HCT116 (cell line): Measurements from ENCODE around the gene FRRS1L. TPM values are rescaled to one million over a fixed set of nuclear protein-coding genes. Genes with fewer than 3 reads are reported as not detected.

ENCODE experiments used
- ATAC-seq: fragments of 200-7000 bp; cut with Tn5 transposase; 2 replicates; pipeline ENCODE4 v1.9.1; 2020; ENCODE audit warnings: mild to moderate bottlenecking, moderate library complexity
- BruUV-seq: library from RNA; stranded (reverse); fragments of 400-500 nt; replicated peaks from 2 replicates; lab custom pipeline; 2021; lab: Mats Ljungman, UMichigan
- CTCF ChIA-PET: fragments of 300-600 bp; sonication (Branson Sonifier 250); formaldehyde crosslinking; loops from one replicate; lab custom pipeline; 2021; ENCODE audit warnings: antibody characterized with exemption; lab: Charles Lee
- POLR2A ChIA-PET: fragments of 300-600, 350-600 bp; sonication (Branson Sonifier 250); formaldehyde crosslinking; loops from one replicate; lab custom pipeline; 2021; ENCODE audit warnings: antibody characterized with exemption; lab: Charles Lee
- RAD21 ChIA-PET, 2 experiments: fragments of 300-600 bp; sonication (Branson Sonifier 250); formaldehyde crosslinking; loops; one replicate each; lab custom pipeline; 2023; ENCODE audit warnings: low total read pairs in 2 of 2; ENCODE audit not compliant: uncharacterized antibody in 2 of 2, unreplicated experiment in 2 of 2, low non-redundant PET in 1 of 2; lab: Charles Lee
- DNase-seq: peaks from one replicate; pipeline ENCODE4 v3.0.0-alpha.2; 2010; ENCODE audit warnings: low read depth, low spot score
- H2AFZ ChIP-seq: fragments of 200-600 bp; shearing (Covaris generic), sonication (generic); 2 replicates; pipeline ENCODE4 v1.6.1; 2017; ENCODE audit warnings: low read depth, mixed run types, mixed read lengths, antibody characterized with exemption, low read length; ENCODE audit not compliant: poor library complexity, severe bottlenecking
- H3K27ac ChIP-seq: 2 replicates; pipeline ENCODE4 v1.5.1; 2012; ENCODE audit warnings: low read depth, low read length
- H3K27me3 ChIP-seq: fragments of 200-600 bp; sonication (generic); 2 replicates; pipeline ENCODE4 v1.6.1; 2016; ENCODE audit warnings: mixed run types, low read length, mixed read lengths; ENCODE audit not compliant: insufficient read depth
- H3K36me3 ChIP-seq, 2 experiments: fragments of 200-500 bp in 1 of 2; fragments of 200-600 bp in 1 of 2; sonication (Bioruptor generic) in 1 of 2; sonication (generic) in 1 of 2; 2 replicates each; pipeline versions ENCODE4 v1.5.1 to v1.6.1; 2014 to 2016; ENCODE audit warnings: low read length in 2 of 2, inconsistent platforms in 1 of 2, mixed read lengths in 1 of 2, mixed run types in 1 of 2; ENCODE audit not compliant: insufficient read depth in 2 of 2, control insufficient read depth in 1 of 2
- H3K4me1 ChIP-seq, 2 experiments: fragments of 200-600 bp in 1 of 2; sonication (generic) in 1 of 2; 2 replicates each; pipeline versions ENCODE4 v1.5.1 to v1.6.1; 2012 to 2017; ENCODE audit warnings: low read length in 2 of 2, inconsistent platforms in 1 of 2, mild to moderate bottlenecking in 1 of 2, mixed read lengths in 1 of 2, mixed run types in 1 of 2, moderate library complexity in 1 of 2; ENCODE audit not compliant: insufficient read depth in 2 of 2, control insufficient read depth in 1 of 2
- H3K4me2 ChIP-seq: fragments of 200-600 bp; sonication (generic); 2 replicates; pipeline ENCODE4 v1.6.1; 2017; ENCODE audit warnings: mixed run types, low read length, mixed read lengths
- H3K4me3 ChIP-seq, 2 experiments: fragments of 200-600 bp in 1 of 2; sonication (generic) in 1 of 2; replicated peaks in 1 of 2; 2 replicates each; pipeline ENCODE4 v1.5.1; 2011 to 2016; ENCODE audit warnings: low read length in 2 of 2, control low read depth in 1 of 2, low read depth in 1 of 2, mild to moderate bottlenecking in 1 of 2, mixed read lengths in 1 of 2, mixed run types in 1 of 2
- H3K79me2 ChIP-seq: fragments of 200-600 bp; sonication (generic); 2 replicates; pipeline ENCODE4 v1.6.1; 2017; ENCODE audit warnings: mild to moderate bottlenecking, mixed run types, low read length, moderate library complexity, mixed read lengths; ENCODE audit not compliant: insufficient read depth
- H3K9ac ChIP-seq: fragments of 200-600 bp; sonication (generic); 2 replicates; pipeline ENCODE4 v1.6.1; 2016; ENCODE audit warnings: low read length, mixed read lengths
- H3K9me2 ChIP-seq: fragments of 200-600 bp; sonication (generic), shearing (Covaris generic); 2 replicates; pipeline ENCODE4 v1.6.1; 2017; ENCODE audit warnings: mixed run types, mild to moderate bottlenecking, moderate library complexity; ENCODE audit not compliant: insufficient read depth
- H3K9me3 ChIP-seq, 2 experiments: fragments of 200-500 bp in 1 of 2; fragments of 200-600 bp in 1 of 2; sonication (Bioruptor generic) in 1 of 2; sonication (generic) in 1 of 2; 2 replicates each; pipeline ENCODE4 v1.6.1; 2014 to 2017; ENCODE audit warnings: low read length in 2 of 2, mixed read lengths in 2 of 2, inconsistent platforms in 1 of 2, low read depth in 1 of 2, mild to moderate bottlenecking in 1 of 2, mixed run types in 1 of 2, moderate library complexity in 1 of 2; ENCODE audit not compliant: control insufficient read depth in 1 of 2, insufficient read depth in 1 of 2
- H4K20me1 ChIP-seq: fragments of 200-600 bp; sonication (generic), shearing (Covaris generic); 2 replicates; pipeline ENCODE4 v1.6.1; 2017; ENCODE audit warnings: mixed run types, mild to moderate bottlenecking, moderate library complexity; ENCODE audit not compliant: insufficient read depth
- CBX3 ChIP-seq: IDR thresholded peaks from 2 replicates; pipeline ENCODE4 v1.6.1; 2012; ENCODE audit warnings: low read depth
- CEBPB ChIP-seq: IDR thresholded peaks from 2 replicates; pipeline ENCODE4 v1.6.1; 2012; ENCODE audit warnings: low read depth
- FOSL1 ChIP-seq: IDR thresholded peaks from 2 replicates; pipeline ENCODE4 v1.6.1; 2012; ENCODE audit warnings: low read depth
- JUND ChIP-seq: IDR thresholded peaks from 2 replicates; pipeline ENCODE4 v1.6.1; 2012
- SP1 ChIP-seq: IDR thresholded peaks from 2 replicates; pipeline ENCODE4 v1.6.1; 2012; ENCODE audit warnings: low read depth
- intact Hi-C: fragments of 100-400 bp; cut with micrococcal nuclease; formaldehyde crosslinking; loops from 2 replicates; pipeline ENCODE4 v1.10.0; 2022
- total RNA-seq: library from RNA; stranded (reverse); gene quantifications from one replicate; pipeline ENCODE4 v1.2.1, GENCODE V29; 2021; ENCODE audit not compliant: unreplicated experiment
- TF ChIP-seq, protein P1 (sequence below): IDR thresholded peaks from 2 replicates; pipeline ENCODE4 v1.6.1; 2012; ENCODE audit warnings: low read depth

Gene FRRS1L
- total RNA-seq, 1 experiment from 2014 or later = not detected

DNA sequence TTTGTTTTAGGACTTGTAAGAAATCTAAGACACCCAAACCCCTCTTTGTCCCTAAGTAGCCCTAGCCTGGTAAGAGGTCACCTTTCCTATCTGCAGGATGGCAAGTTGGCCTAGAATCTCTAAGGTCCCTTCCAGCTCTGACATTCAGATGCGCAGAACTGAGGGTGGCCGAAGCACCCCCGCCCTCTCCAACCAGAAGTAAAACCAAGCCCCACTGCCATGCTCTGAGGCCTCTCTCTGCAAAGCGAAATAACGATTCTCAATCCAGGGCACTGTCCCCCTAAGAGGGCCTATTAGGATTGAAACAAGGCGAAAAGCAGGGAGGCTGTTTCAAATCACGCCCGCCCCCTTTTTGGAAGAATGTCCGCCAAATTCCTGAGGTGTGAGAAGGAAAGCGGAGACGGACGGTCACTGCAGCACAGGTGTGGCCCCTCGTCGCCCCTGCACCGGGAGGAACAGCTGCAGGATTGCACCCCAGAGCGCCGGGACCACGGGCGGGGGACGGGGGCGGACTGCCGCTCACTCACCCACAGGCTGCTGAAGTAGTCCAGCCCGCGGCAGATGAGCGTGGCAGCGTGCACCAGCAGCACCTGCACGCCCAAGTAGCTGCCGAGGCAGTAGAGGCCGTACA, 48.1 kb downstream of the FRRS1L start (continued):
- TF ChIP-seq, protein P1, sequence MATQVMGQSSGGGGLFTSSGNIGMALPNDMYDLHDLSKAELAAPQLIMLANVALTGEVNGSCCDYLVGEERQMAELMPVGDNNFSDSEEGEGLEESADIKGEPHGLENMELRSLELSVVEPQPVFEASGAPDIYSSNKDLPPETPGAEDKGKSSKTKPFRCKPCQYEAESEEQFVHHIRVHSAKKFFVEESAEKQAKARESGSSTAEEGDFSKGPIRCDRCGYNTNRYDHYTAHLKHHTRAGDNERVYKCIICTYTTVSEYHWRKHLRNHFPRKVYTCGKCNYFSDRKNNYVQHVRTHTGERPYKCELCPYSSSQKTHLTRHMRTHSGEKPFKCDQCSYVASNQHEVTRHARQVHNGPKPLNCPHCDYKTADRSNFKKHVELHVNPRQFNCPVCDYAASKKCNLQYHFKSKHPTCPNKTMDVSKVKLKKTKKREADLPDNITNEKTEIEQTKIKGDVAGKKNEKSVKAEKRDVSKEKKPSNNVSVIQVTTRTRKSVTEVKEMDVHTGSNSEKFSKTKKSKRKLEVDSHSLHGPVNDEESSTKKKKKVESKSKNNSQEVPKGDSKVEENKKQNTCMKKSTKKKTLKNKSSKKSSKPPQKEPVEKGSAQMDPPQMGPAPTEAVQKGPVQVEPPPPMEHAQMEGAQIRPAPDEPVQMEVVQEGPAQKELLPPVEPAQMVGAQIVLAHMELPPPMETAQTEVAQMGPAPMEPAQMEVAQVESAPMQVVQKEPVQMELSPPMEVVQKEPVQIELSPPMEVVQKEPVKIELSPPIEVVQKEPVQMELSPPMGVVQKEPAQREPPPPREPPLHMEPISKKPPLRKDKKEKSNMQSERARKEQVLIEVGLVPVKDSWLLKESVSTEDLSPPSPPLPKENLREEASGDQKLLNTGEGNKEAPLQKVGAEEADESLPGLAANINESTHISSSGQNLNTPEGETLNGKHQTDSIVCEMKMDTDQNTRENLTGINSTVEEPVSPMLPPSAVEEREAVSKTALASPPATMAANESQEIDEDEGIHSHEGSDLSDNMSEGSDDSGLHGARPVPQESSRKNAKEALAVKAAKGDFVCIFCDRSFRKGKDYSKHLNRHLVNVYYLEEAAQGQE = no peak
- TF ChIP-seq, all 23 proteins: peak for 0

DNA sequence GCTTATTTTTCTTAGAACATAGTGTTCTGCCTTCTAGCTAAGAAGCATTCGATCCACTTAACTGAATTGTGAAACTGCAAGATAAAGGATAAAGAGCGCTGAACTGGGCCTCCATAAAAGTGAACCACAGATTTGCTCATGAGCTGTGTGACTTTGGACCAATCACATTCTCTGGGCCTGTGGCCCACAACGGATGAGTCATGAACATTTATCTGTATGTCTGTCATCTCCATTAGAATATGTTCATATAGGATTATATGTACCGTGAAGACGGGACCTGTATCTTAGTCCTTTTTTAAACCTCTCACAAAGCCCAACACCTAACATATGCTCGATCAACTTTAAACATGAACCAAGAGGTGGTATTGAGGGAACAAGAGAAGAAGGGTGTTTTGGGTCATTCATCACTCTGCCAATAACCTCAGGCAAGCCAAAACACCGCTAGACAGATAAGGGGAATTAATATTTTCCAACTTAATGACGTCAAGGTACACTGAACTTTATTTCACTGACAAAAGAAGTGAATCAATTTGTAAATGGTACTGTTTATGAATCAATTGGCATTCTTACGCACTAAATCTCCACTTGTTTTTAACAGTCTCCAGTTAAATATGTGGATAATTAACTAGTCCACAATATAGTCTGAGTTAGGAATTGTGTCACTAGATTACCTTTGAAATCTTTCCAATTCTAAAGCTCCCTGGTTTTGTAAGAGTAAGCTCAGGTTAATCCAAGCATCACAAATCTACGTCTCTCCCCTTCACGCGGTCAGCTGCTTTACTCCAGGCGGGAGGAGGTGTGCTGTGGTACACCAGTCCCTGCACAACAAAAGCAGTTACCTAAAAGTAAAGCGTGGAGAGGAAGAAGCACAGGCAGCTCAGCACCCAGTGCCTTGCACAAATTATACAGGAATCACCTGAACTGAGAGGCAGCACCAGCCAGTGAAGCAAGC, 48.9 kb downstream of the FRRS1L start:
- CTCF ChIA-PET = interaction anchor here (1.1 kb wide), 1 partner anchor 65 kb away, joined by 4 read pairs; no protein-coding TSS in a partner anchor

More for the DNA sequence above, 48.9 kb downstream of the FRRS1L start:
- TF ChIP-seq CEBPB (no peak), FOSL1 (peak; percentile 50; the same call in 1 of the 2 replicates), JUND (0 out of 2 replicates have a peak, but pooled peaks have one; percentile 24), CBX3 (no peak), SP1 (peak; percentile 4; the same call in 1 of the 2 replicates)
- Histone ChIP-seq H3K9ac (peak overlapping the region; percentile 92), H3K79me2 (peaks cover 66% of the 10 kb centered on the region), H3K27me3 (no peaks in the 10 kb centered on the region), H3K27ac (no peak overlapping the region), H3K4me3 (peak overlapping the region; percentile 70 to 93), H3K36me3 (no peaks in the 10 kb centered on the region), H4K20me1 (peaks cover 8% of the 10 kb centered on the region; the same call in 1 of the 2 replicates), H3K4me2 (peak overlapping the region; percentile 95), H3K9me2 (no peaks in the 10 kb centered on the region), H3K9me3 (no peaks in the 10 kb centered on the region), H3K4me1 (peaks cover 15 to 36% of the 10 kb centered on the region in 2 experiments), H2AFZ (no peak overlapping the region)
- DNase-seq = no peak
- RAD21 ChIA-PET = no interaction called here
- BruUV-seq = TSS peak; percentile 56
- no peak for ATAC-seq
- intact Hi-C loops = loop anchor here (2.0 kb wide), 1 partner anchor 199 kb away; no protein-coding TSS in a partner anchor
- POLR2A ChIA-PET = interaction anchor here (1.6 kb wide), 1 partner anchor 9 kb away, joined by 5 read pairs; no protein-coding TSS in a partner anchor
